MM.1S (cell line): ENCODE measurements around the gene GAS2L1.

Source experiments
- EZH2phosphoT487 ChIP-seq: fragments of 300-600 bp; sonication (generic); IDR thresholded peaks from 2 replicates; pipeline ENCODE4 v1.6.1; 2018; ENCODE audit warnings: antibody characterized with exemption, low read length
- TF ChIP-seq, protein P1 (sequence below): fragments of 300-600 bp; sonication (generic); IDR thresholded peaks from 2 replicates; pipeline ENCODE4 v1.5.1; 2016; ENCODE audit warnings: antibody characterized with exemption, low read length, mixed read lengths

DNA sequence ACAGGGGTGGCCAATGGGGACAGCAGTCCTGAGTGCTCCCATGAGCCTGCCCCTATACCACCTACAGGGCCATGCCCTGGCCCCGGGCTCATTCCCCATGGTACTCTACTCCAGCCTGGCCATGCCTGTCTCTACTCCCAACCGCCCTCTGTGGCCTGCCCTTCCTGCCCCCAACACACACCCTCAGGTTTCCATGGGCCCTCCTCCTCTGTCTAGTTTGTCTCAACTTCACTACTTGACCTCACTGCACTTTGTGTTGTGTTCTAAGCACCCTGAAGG is 35.3 kb downstream of the GAS2L1 start:
- TF ChIP-seq, protein P1, sequence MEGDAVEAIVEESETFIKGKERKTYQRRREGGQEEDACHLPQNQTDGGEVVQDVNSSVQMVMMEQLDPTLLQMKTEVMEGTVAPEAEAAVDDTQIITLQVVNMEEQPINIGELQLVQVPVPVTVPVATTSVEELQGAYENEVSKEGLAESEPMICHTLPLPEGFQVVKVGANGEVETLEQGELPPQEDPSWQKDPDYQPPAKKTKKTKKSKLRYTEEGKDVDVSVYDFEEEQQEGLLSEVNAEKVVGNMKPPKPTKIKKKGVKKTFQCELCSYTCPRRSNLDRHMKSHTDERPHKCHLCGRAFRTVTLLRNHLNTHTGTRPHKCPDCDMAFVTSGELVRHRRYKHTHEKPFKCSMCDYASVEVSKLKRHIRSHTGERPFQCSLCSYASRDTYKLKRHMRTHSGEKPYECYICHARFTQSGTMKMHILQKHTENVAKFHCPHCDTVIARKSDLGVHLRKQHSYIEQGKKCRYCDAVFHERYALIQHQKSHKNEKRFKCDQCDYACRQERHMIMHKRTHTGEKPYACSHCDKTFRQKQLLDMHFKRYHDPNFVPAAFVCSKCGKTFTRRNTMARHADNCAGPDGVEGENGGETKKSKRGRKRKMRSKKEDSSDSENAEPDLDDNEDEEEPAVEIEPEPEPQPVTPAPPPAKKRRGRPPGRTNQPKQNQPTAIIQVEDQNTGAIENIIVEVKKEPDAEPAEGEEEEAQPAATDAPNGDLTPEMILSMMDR = no peak
- TF ChIP-seq EZH2phosphoT487 = no peak
